ENCODE data around the gene GRID2. TPM values are rescaled to one million over a fixed set of nuclear protein-coding genes. Genes with fewer than 3 reads are reported as not detected.

The GRID2 gene
- total and polyA plus RNA-seq, 12 donors = 0.55 to 4.0 (median 2.0) TPM

- WGBS, 4 donors = 69 to 81% (median 78%) methylated on average over 6 of the region's 6 CpGs
- no peaks in the 10 kb centered on the region for H3K9me3 ChIP-seq (replicated peaks in 1 of 3)
- H3K4me3 ChIP-seq = no peak overlapping the region
- H3K27ac ChIP-seq = no peak overlapping the region
- no peaks in the 10 kb centered on the region for H3K36me3 ChIP-seq (replicated peaks in 1 of 2)
- no peak for DNase-seq
- H3K27me3 ChIP-seq = no peaks in the 10 kb centered on the region
- TF ChIP-seq CTCF (IDR thresholded peaks at IDR 0.05) (no peak), POLR2A (IDR thresholded peaks at IDR 0.05) (no peak)
- intact Hi-C loops (cut with DNase I) = no loop called here
- no peaks in the 10 kb centered on the region for H3K4me1 ChIP-seq (replicated peaks in 1 of 2)
These were observed 828.9 kb downstream of the GRID2 start for GRCh38 chr4:93132631-93133030.

- no peak overlapping the region for H3K27ac ChIP-seq
- H3K36me3 ChIP-seq (replicated peaks in 1 of 2) = no peaks in the 10 kb centered on the region
- H3K4me1 ChIP-seq (replicated peaks in 1 of 2) = no peaks in the 10 kb centered on the region
- intact Hi-C loops (cut with DNase I) = no loop called here
- H3K9me3 ChIP-seq (replicated peaks in 1 of 3) = no peaks in the 10 kb centered on the region
- no peaks in the 10 kb centered on the region for H3K27me3 ChIP-seq
- no peak for DNase-seq
- no peak overlapping the region for H3K4me3 ChIP-seq
- no peak for TF ChIP-seq CTCF (IDR thresholded peaks at IDR 0.05)
- no peak for TF ChIP-seq POLR2A (IDR thresholded peaks at IDR 0.05)
These were observed 835.4 kb downstream of the GRID2 start for GRCh38 chr4:93139118-93139517.

- WGBS, 4 donors = 83 to 89% (median 85%) methylated on average over 3 of the region's 3 CpGs
- TF ChIP-seq CTCF (IDR thresholded peaks at IDR 0.05) = no peak
- TF ChIP-seq POLR2A (IDR thresholded peaks at IDR 0.05) = no peak
- Histone ChIP-seq H3K9me3 (replicated peaks in 1 of 3) (no peaks in the 10 kb centered on the region), H3K27me3 (no peaks in the 10 kb centered on the region), H3K27ac (no peak overlapping the region), H3K4me3 (no peak overlapping the region), H3K36me3 (replicated peaks in 1 of 2) (no peaks in the 10 kb centered on the region), H3K4me1 (replicated peaks in 1 of 2) (no peaks in the 10 kb centered on the region)
- DNase-seq = no peak
- intact Hi-C loops (cut with DNase I) = no loop called here
These were observed 840.1 kb downstream of the GRID2 start for GRCh38 chr4:93143902-93144301.

GRCh38 chr4:93144644-93145043 lies 840.9 kb downstream of the GRID2 start:
- H3K9me3 ChIP-seq (replicated peaks in 1 of 3) = no peaks in the 10 kb centered on the region
- H3K36me3 ChIP-seq (replicated peaks in 1 of 2) = no peaks in the 10 kb centered on the region
- no peak for DNase-seq
- intact Hi-C loops (cut with DNase I) = no loop called here
- no peak overlapping the region for H3K27ac ChIP-seq
- H3K4me3 ChIP-seq = no peak overlapping the region
- H3K4me1 ChIP-seq (replicated peaks in 1 of 2) = no peaks in the 10 kb centered on the region
- H3K27me3 ChIP-seq = no peaks in the 10 kb centered on the region
- WGBS, 4 donors = 50 to 80% (median 75%) methylated on average over 1 of the region's 1 CpG
- TF ChIP-seq POLR2A (IDR thresholded peaks at IDR 0.05) (no peak), CTCF (IDR thresholded peaks at IDR 0.05) (no peak)
